Uterus (tissue), 4 donors: ENCODE data around the gene ANKRD44. TPM values are rescaled to one million over a fixed set of nuclear protein-coding genes. Genes with fewer than 3 reads are reported as not detected.
A peak's percentile ranks its signal among the peaks of the same experiment; 100 is the strongest.

ENCODE experiments used
- DNase-seq, 2 donors: peaks; one replicate each; pipeline ENCODE4 v3.0.0-alpha.2; 2019 to 2020
- H3K27ac ChIP-seq, 2 donors: fragments of 200-600 bp; sonication (generic); 1 replicate in 1 of 2; 2 replicates in 1 of 2; pipeline ENCODE4 v1.5.1; 2016 to 2018
- H3K27me3 ChIP-seq, 2 donors: fragments of 200-600 bp; sonication (generic); one replicate each; pipeline ENCODE4 v1.5.1; 2018 to 2019; ENCODE audit warnings: control low read depth in 1 of 2
- H3K36me3 ChIP-seq, 2 donors: fragments of 200-600 bp; sonication (generic); one replicate each; pipeline ENCODE4 v1.5.1; 2019; ENCODE audit warnings: control low read depth in 1 of 2
- H3K4me1 ChIP-seq, 2 donors: fragments of 200-600 bp; sonication (generic); one replicate each; pipeline ENCODE4 v1.5.1; 2018 to 2019; ENCODE audit warnings: control low read depth in 1 of 2
- H3K4me3 ChIP-seq, 2 donors: fragments of 200-600 bp; sonication (generic); 1 replicate in 1 of 2; 2 replicates in 1 of 2; pipeline ENCODE4 v1.5.1; 2018 to 2019; ENCODE audit warnings: mild to moderate bottlenecking in 1 of 2
- H3K9me3 ChIP-seq, 2 donors: fragments of 200-600 bp; sonication (generic); one replicate each; pipeline ENCODE4 v1.5.1; 2019; ENCODE audit warnings: control low read depth in 1 of 2
- POLR2A ChIP-seq, 2 donors: fragments of 450-650 bp; IDR thresholded peaks; one replicate each; pipeline ENCODE4 v1.6.1; 2016; ENCODE audit warnings: antibody characterized with exemption in 2 of 2, mild to moderate bottlenecking in 1 of 2, moderate library complexity in 1 of 2
- intact Hi-C: fragments of 100-400 bp; cut with DNase I; formaldehyde crosslinking; loops from one replicate; pipeline ENCODE4 v1.15.1; 2023; ENCODE audit warnings: low total_unique reads
- total RNA-seq, 4 donors: library from RNA; depleted of rRNA in 3 of 4; stranded (reverse); fragments of >200 nt in 3 of 4; gene quantifications; one replicate each; pipeline versions ENCODE4 v1.1.0 to v1.2.4, GENCODE V29; 2014 to 2023
- TF ChIP-seq, protein P1 (sequence below), 4 experiments: fragments of 200-600 bp in 2 of 4; fragments of 450-650 bp in 2 of 4; sonication (generic) in 2 of 4; IDR thresholded peaks; one replicate each; pipeline ENCODE4 v1.5.1; 2016 to 2019; ENCODE audit warnings: antibody characterized with exemption in 4 of 4, mild to moderate bottlenecking in 2 of 4, moderate library complexity in 1 of 4
- donor health status: DM: yes; HTN: yes; CAD: no.

Gene ANKRD44
- total RNA-seq, 4 donors from 2014 or later: 14.4 to 71.5 (median 23.2) TPM

DNA sequence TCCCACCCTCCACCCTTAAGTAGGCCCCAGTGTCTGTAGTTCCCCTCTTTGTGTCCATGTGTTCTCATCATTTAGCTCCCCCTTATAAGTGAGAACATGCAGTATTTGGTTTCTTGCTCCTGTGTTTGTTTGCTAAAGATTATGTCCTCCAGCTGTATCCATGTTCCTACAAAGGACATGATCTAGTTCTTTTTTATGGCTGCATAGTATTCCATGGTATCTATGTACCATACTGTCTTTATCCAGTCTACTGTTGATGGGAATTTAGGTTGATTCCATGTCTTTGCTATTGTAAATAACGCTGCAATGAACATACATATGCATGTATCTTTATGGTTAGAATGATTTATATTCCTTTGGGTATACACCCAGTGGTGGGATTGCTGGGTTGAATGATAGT, 233.9 kb downstream of the ANKRD44 start:
- Histone ChIP-seq H3K27me3 (no peaks in the 10 kb centered on the region), H3K9me3 (no peaks in the 10 kb centered on the region), H3K36me3 (no peaks in the 10 kb centered on the region), H3K4me3 (no peak overlapping the region), H3K27ac (peak overlapping the region in 1 of 2 donors; percentile 75), H3K4me1 (peaks cover 0 to 15% of the 10 kb centered on the region in 2 donors)
- intact Hi-C loops: no loop called here
- TF ChIP-seq, protein P1, sequence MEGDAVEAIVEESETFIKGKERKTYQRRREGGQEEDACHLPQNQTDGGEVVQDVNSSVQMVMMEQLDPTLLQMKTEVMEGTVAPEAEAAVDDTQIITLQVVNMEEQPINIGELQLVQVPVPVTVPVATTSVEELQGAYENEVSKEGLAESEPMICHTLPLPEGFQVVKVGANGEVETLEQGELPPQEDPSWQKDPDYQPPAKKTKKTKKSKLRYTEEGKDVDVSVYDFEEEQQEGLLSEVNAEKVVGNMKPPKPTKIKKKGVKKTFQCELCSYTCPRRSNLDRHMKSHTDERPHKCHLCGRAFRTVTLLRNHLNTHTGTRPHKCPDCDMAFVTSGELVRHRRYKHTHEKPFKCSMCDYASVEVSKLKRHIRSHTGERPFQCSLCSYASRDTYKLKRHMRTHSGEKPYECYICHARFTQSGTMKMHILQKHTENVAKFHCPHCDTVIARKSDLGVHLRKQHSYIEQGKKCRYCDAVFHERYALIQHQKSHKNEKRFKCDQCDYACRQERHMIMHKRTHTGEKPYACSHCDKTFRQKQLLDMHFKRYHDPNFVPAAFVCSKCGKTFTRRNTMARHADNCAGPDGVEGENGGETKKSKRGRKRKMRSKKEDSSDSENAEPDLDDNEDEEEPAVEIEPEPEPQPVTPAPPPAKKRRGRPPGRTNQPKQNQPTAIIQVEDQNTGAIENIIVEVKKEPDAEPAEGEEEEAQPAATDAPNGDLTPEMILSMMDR (IDR thresholded peaks at IDR 0.05): no peak
- no peak for TF ChIP-seq POLR2A (IDR thresholded peaks at IDR 0.05)
- no peak for DNase-seq

DNA sequence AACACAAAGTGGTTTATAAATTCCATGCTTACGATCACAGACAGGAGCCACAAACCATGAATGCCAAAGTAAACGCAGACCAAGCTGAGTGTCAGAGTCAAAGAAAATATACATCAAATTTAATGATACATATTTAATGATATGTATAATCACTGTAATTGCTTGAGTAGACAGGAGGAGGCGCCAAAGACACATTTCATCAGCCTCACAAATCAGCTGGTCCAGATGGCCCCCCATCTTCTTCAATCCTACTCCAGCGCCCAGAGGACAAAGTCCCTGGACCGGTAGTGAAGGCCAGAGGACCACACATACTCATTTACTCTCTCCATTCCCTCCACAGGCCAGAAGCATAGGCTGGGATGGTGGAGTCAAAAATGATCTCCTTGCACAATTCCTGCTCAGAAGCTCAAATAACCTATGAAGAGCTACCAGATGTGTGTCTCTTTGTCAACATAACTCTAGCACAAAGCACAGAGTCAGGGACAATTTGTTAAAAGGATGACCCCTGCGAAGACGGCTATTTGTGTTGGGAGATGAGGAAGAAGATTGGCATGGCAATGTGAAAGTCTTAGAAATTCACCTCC, 234.7 kb downstream of the ANKRD44 start:
- no peaks in the 10 kb centered on the region for H3K9me3 ChIP-seq
- no peak overlapping the region for H3K4me3 ChIP-seq
- intact Hi-C loops: no loop called here
- no peaks in the 10 kb centered on the region for H3K36me3 ChIP-seq
- TF ChIP-seq, protein P1 (IDR thresholded peaks at IDR 0.05): peak in 1 of 4 experiments; percentile 12
- no peak for TF ChIP-seq POLR2A (IDR thresholded peaks at IDR 0.05)
- no peak for DNase-seq
- H3K27ac ChIP-seq: no peak overlapping the region
- H3K4me1 ChIP-seq: peaks cover 0 to 9% of the 10 kb centered on the region in 2 donors
- no peaks in the 10 kb centered on the region for H3K27me3 ChIP-seq

GRCh38 chr2:197075281-197075680, 235.3 kb downstream of the ANKRD44 start:
- peaks cover 0 to 3% of the 10 kb centered on the region in 2 donors for H3K4me1 ChIP-seq
- H3K36me3 ChIP-seq: no peaks in the 10 kb centered on the region
- H3K27me3 ChIP-seq: no peaks in the 10 kb centered on the region
- no peak overlapping the region for H3K27ac ChIP-seq
- intact Hi-C loops: no loop called here
- no peak overlapping the region for H3K4me3 ChIP-seq
- no peak for DNase-seq
- TF ChIP-seq, protein P1 (IDR thresholded peaks at IDR 0.05): no peak
- no peak for TF ChIP-seq POLR2A (IDR thresholded peaks at IDR 0.05)
- H3K9me3 ChIP-seq: no peaks in the 10 kb centered on the region

- Histone ChIP-seq H3K4me3 (no peak overlapping the region), H3K4me1 (no peaks in the 10 kb centered on the region), H3K36me3 (no peaks in the 10 kb centered on the region), H3K27me3 (no peaks in the 10 kb centered on the region), H3K9me3 (no peaks in the 10 kb centered on the region), H3K27ac (no peak overlapping the region)
- TF ChIP-seq POLR2A (IDR thresholded peaks at IDR 0.05): no peak
- DNase-seq: peak in 1 of 2 donors; percentile 29
- intact Hi-C loops: no loop called here
Measured at GRCh38 chr2:197073701-197074433, 236.7 kb downstream of the ANKRD44 start.

DNA sequence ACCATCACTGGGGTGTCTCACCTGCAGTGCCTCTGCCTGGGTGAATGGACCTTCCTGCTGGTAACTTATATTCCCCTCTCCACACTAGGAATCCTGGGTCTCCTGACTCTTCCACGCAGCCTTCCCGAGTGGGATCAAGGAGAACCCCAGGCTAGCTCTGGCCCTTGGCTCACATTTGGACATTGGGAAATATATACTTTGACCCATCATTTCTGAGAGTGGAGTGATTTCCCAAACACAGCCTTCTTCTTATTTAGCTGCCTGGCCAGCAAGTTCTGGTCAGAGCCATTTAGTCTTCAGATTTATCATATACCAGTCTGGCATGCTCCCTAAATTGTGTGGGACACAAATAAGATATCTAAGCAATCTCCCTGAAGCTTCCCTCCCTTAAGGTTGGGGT, 237.3 kb downstream of the ANKRD44 start:
- intact Hi-C loops: no loop called here
- TF ChIP-seq, protein P1 (IDR thresholded peaks at IDR 0.05): no peak
- no peak for TF ChIP-seq POLR2A (IDR thresholded peaks at IDR 0.05)
- Histone ChIP-seq H3K27ac (no peak overlapping the region), H3K4me1 (no peaks in the 10 kb centered on the region), H3K27me3 (no peaks in the 10 kb centered on the region), H3K36me3 (no peaks in the 10 kb centered on the region), H3K9me3 (no peaks in the 10 kb centered on the region), H3K4me3 (no peak overlapping the region)
- no peak for DNase-seq
